T-cell (primary cell): ENCODE measurements around the gene BABAM1. TPM values are rescaled to one million over a fixed set of nuclear protein-coding genes. Genes with fewer than 3 reads are reported as not detected.

ENCODE experiments used
- ATAC-seq, 4 experiments: fragments of 200-7000 bp in 3 of 4; fragments of 150-1000 bp in 1 of 4; cut with Tn5 transposase; replicated peaks in 1 of 4; 1 replicate in 3 of 4; 2 replicates in 1 of 4; pipeline ENCODE4 v1.10.0; 2021; ENCODE audit warnings: moderate library complexity in 3 of 4, mild to moderate bottlenecking in 2 of 4, moderate number of reproducible peaks in 1 of 4
- CTCF ChIA-PET, 2 donors: fragments of 300-600 bp; sonication (Branson Sonifier 250); formaldehyde crosslinking; loops; one replicate each; lab custom pipeline; 2022; ENCODE audit warnings: antibody characterized with exemption in 2 of 2; lab: Charles Lee
- POLR2A ChIA-PET, 2 donors: fragments of 300-600 bp; sonication (Branson Sonifier 250); formaldehyde crosslinking; loops; one replicate each; lab custom pipeline; 2022; ENCODE audit warnings: antibody characterized with exemption in 2 of 2; lab: Charles Lee
- DNase-seq, 35 experiments: peaks; one replicate each; pipeline versions ENCODE4 v3.0.0 to v3.0.0-alpha.2; 2013 to 2023
- H3K27ac ChIP-seq: one replicate; pipeline ENCODE4 v1.5.1; 2013; ENCODE audit warnings: low read length
- H3K27me3 ChIP-seq, 2 experiments: replicated peaks in 1 of 2; 1 replicate in 1 of 2; 2 replicates in 1 of 2; pipeline versions ENCODE4 v1.6.1 to v1.7.0; 2013; ENCODE audit warnings: low read length in 1 of 2, mixed read lengths in 1 of 2; ENCODE audit not compliant: control insufficient read depth in 2 of 2, insufficient read depth in 2 of 2; ENCODE audit errors: extremely low read depth in 1 of 2
- H3K36me3 ChIP-seq, 2 donors: 1 replicate in 1 of 2; 2 replicates in 1 of 2; pipeline versions ENCODE4 v1.6.1 to v1.7.0; 2013; ENCODE audit warnings: low read length in 1 of 2; ENCODE audit not compliant: control insufficient read depth in 2 of 2, insufficient read depth in 1 of 2; ENCODE audit errors: extremely low read depth in 1 of 2
- H3K4me1 ChIP-seq, 2 experiments: 1 replicate in 1 of 2; 2 replicates in 1 of 2; pipeline versions ENCODE4 v1.6.1 to v1.7.0; 2013; ENCODE audit warnings: low read length in 2 of 2, mixed read lengths in 1 of 2; ENCODE audit not compliant: insufficient read depth in 2 of 2, control insufficient read depth in 1 of 2; ENCODE audit errors: extremely low read depth in 1 of 2
- H3K4me3 ChIP-seq, 2 donors: 1 replicate in 1 of 2; 2 replicates in 1 of 2; pipeline versions ENCODE4 v1.5.1 to v1.7.0; 2013; ENCODE audit warnings: mild to moderate bottlenecking in 2 of 2, low read length in 1 of 2, moderate library complexity in 1 of 2; ENCODE audit not compliant: control insufficient read depth in 1 of 2; ENCODE audit errors: extremely low read depth in 1 of 2
- H3K9me3 ChIP-seq: 2 replicates; pipeline ENCODE4 v1.7.0; 2013
- H3K27ac Mint-ChIP-seq, 2 donors: one replicate each; pipeline ENCODE4 v1.8.0; 2020 to 2021; ENCODE audit warnings: mild to moderate bottlenecking in 2 of 2, mixed read lengths in 2 of 2
- H3K27me3 Mint-ChIP-seq, 2 donors: one replicate each; pipeline ENCODE4 v1.8.0; 2021 to 2022; ENCODE audit warnings: mixed read lengths in 2 of 2
- H3K36me3 Mint-ChIP-seq: one replicate; pipeline ENCODE4 v1.8.0; 2021; ENCODE audit warnings: mixed read lengths
- H3K4me1 Mint-ChIP-seq, 3 donors: one replicate each; pipeline ENCODE4 v1.8.0; 2020 to 2022; ENCODE audit warnings: mixed read lengths in 3 of 3, mild to moderate bottlenecking in 1 of 3
- H3K4me3 Mint-ChIP-seq, 3 donors: one replicate each; pipeline ENCODE4 v1.8.0; 2020 to 2022; ENCODE audit warnings: mild to moderate bottlenecking in 3 of 3, mixed read lengths in 3 of 3, moderate library complexity in 3 of 3
- H3K9me3 Mint-ChIP-seq, 3 donors: one replicate each; pipeline ENCODE4 v1.8.0; 2020 to 2022; ENCODE audit warnings: mixed read lengths in 3 of 3
- WGBS: methylation state at CpG from one replicate; pipeline ENCODE4 v1.1.5; 2013; ENCODE audit warnings: missing lambda C conversion rate; ENCODE audit not compliant: insufficient coverage; 5-methylcytosine and 5-hydroxymethylcytosine counted together
- total RNA-seq, 35 experiments: library from RNA in 6 of 35; stranded (reverse) in 6 of 35; fragments of 120-200 nt in 1 of 35; gene quantifications; one replicate each; pipeline versions ENCODE4 v1.2.1 to v1.2.4 and lab custom pipeline; 2013 to 2026

BABAM1 gene
- total RNA-seq, 5 donors from 2014 or later (not counting 1 experiment from before 2014, with no cell fraction given): 76.7 to 130 (median 117) TPM

GRCh38 chr19:17320435-17320834, 53.2 kb downstream of the BABAM1 start:
- Mint-ChIP-seq H3K4me3 (no peak overlapping the region), H3K27ac (no peak overlapping the region), H3K27me3 (no peaks in the 10 kb centered on the region), H3K36me3 (peaks cover 20% of the 10 kb centered on the region), H3K9me3 (no peaks in the 10 kb centered on the region), H3K4me1 (peaks cover 4 to 12% (median 7%) of the 10 kb centered on the region in 3 donors)
- CTCF ChIA-PET: no interaction called here
- no peak for ATAC-seq
- Histone ChIP-seq H3K27ac (no peak overlapping the region), H3K4me3 (no peak overlapping the region), H3K36me3 (peaks cover 27 to 29% of the 10 kb centered on the region in 2 donors), H3K27me3 (no peaks in the 10 kb centered on the region), H3K9me3 (no peaks in the 10 kb centered on the region), H3K4me1 (peaks cover 0 to 19% of the 10 kb centered on the region in 2 experiments)
- POLR2A ChIA-PET: no interaction called here
- no peak for DNase-seq
- WGBS: 83% methylated on average over 9 of the region's 11 CpGs

- Histone ChIP-seq H3K4me1 (peaks cover 0 to 19% of the 10 kb centered on the region in 2 experiments), H3K9me3 (no peaks in the 10 kb centered on the region), H3K27me3 (no peaks in the 10 kb centered on the region), H3K36me3 (peaks cover 22 to 27% of the 10 kb centered on the region in 2 donors), H3K27ac (no peak overlapping the region), H3K4me3 (no peak overlapping the region)
- no peaks in the 10 kb centered on the region for H3K9me3 Mint-ChIP-seq
- ChIA-PET CTCF (no interaction called here), POLR2A (no interaction called here)
- no peak overlapping the region for H3K4me3 Mint-ChIP-seq
- DNase-seq (no peak), ATAC-seq (no peak)
- H3K4me1 Mint-ChIP-seq: peaks cover 4 to 12% (median 5%) of the 10 kb centered on the region in 3 donors
- H3K27me3 Mint-ChIP-seq: no peaks in the 10 kb centered on the region
- 97% methylated on average over 16 of the region's 19 CpGs for WGBS
- peak overlapping the region in 1 of 2 donors; percentile 48 for H3K27ac Mint-ChIP-seq
- H3K36me3 Mint-ChIP-seq: peaks cover 11% of the 10 kb centered on the region
Observed at GRCh38 chr19:17321655-17322489, 54.6 kb downstream of the BABAM1 start.

- ChIA-PET CTCF (no interaction called here), POLR2A (no interaction called here)
- Histone ChIP-seq H3K27me3 (no peaks in the 10 kb centered on the region), H3K27ac (no peak overlapping the region), H3K4me3 (no peak overlapping the region), H3K4me1 (peaks cover 0 to 15% of the 10 kb centered on the region in 2 experiments), H3K36me3 (peaks cover 22 to 27% of the 10 kb centered on the region in 2 donors), H3K9me3 (no peaks in the 10 kb centered on the region)
- DNase-seq (no peak), ATAC-seq (no peak)
- 80% methylated on average over 1 of the region's 10 CpGs for WGBS
- H3K36me3 Mint-ChIP-seq: peaks cover 11% of the 10 kb centered on the region
- H3K4me3 Mint-ChIP-seq: peak overlapping the region in 2 of 3 donors; percentile 25 to 61
- H3K27me3 Mint-ChIP-seq: no peaks in the 10 kb centered on the region
- H3K4me1 Mint-ChIP-seq: peaks cover 4 to 12% (median 7%) of the 10 kb centered on the region in 3 donors
- H3K27ac Mint-ChIP-seq: no peak overlapping the region
- H3K9me3 Mint-ChIP-seq: no peaks in the 10 kb centered on the region
Observed at GRCh38 chr19:17322854-17323253, 55.6 kb downstream of the BABAM1 start.

GRCh38 chr19:17323300-17323963, 56.2 kb downstream of the BABAM1 start:
- H3K27me3 Mint-ChIP-seq: no peaks in the 10 kb centered on the region
- ATAC-seq (peak in 1 of 4 experiments; percentile 4), DNase-seq (no peak)
- H3K27ac Mint-ChIP-seq: no peak overlapping the region
- H3K27ac ChIP-seq: no peak overlapping the region
- H3K4me1 Mint-ChIP-seq: peaks cover 4 to 12% (median 7%) of the 10 kb centered on the region in 3 donors
- H3K27me3 ChIP-seq: no peaks in the 10 kb centered on the region
- ChIA-PET CTCF (no interaction called here), POLR2A (no interaction called here)
- peak overlapping the region in 2 of 3 donors; percentile 25 to 61 for H3K4me3 Mint-ChIP-seq
- H3K4me1 ChIP-seq: peaks cover 2 to 19% of the 10 kb centered on the region in 2 experiments
- WGBS: 27% methylated on average over 51 of the region's 56 CpGs
- H3K4me3 ChIP-seq: no peak overlapping the region
- peaks cover 22 to 27% of the 10 kb centered on the region in 2 donors for H3K36me3 ChIP-seq
- H3K9me3 Mint-ChIP-seq: no peaks in the 10 kb centered on the region
- no peaks in the 10 kb centered on the region for H3K9me3 ChIP-seq
- H3K36me3 Mint-ChIP-seq: peaks cover 11% of the 10 kb centered on the region

- POLR2A ChIA-PET: no interaction called here
- Histone ChIP-seq H3K4me1 (peaks cover 2 to 21% of the 10 kb centered on the region in 2 experiments), H3K27ac (no peak overlapping the region), H3K36me3 (peaks cover 20 to 24% of the 10 kb centered on the region in 2 donors), H3K9me3 (no peaks in the 10 kb centered on the region), H3K27me3 (no peaks in the 10 kb centered on the region), H3K4me3 (no peak overlapping the region)
- H3K36me3 Mint-ChIP-seq: peaks cover 11% of the 10 kb centered on the region
- CTCF ChIA-PET: no interaction called here
- no peak overlapping the region for H3K27ac Mint-ChIP-seq
- H3K4me1 Mint-ChIP-seq: peaks cover 4 to 12% (median 8%) of the 10 kb centered on the region in 3 donors
- DNase-seq (peak in 3 of 35 experiments; percentile 20 to 33 (median 23)), ATAC-seq (peak; percentile 11 to 21 (median 19))
- no peaks in the 10 kb centered on the region for H3K27me3 Mint-ChIP-seq
- no peak overlapping the region for H3K4me3 Mint-ChIP-seq
- no peaks in the 10 kb centered on the region for H3K9me3 Mint-ChIP-seq
- WGBS: 50% methylated on average over 7 of the region's 7 CpGs
Observed at GRCh38 chr19:17323964-17324332, 56.7 kb downstream of the BABAM1 start.

- Mint-ChIP-seq H3K4me3 (no peak overlapping the region), H3K9me3 (no peaks in the 10 kb centered on the region), H3K27me3 (no peaks in the 10 kb centered on the region), H3K4me1 (peaks cover 4 to 12% (median 11%) of the 10 kb centered on the region in 3 donors), H3K27ac (no peak overlapping the region), H3K36me3 (peaks cover 11% of the 10 kb centered on the region)
- Histone ChIP-seq H3K4me3 (no peak overlapping the region), H3K27ac (no peak overlapping the region), H3K9me3 (no peaks in the 10 kb centered on the region), H3K27me3 (peaks cover 0 to 2% of the 10 kb centered on the region in 2 experiments), H3K36me3 (peaks cover 15 to 20% of the 10 kb centered on the region in 2 donors), H3K4me1 (peaks cover 2 to 26% of the 10 kb centered on the region in 2 experiments)
- DNase-seq: no peak
- ChIA-PET POLR2A (no interaction called here), CTCF (no interaction called here)
- 91% methylated on average over 28 of the region's 28 CpGs for WGBS
- no peak for ATAC-seq
Observed at GRCh38 chr19:17324357-17325114, 57.3 kb downstream of the BABAM1 start.
